PC-3 (cell line): ENCODE measurements around the gene ZC3H4.

Source experiments
- EZH2 ChIP-seq: fragments of 300-600 bp; sonication (generic); IDR thresholded peaks from one replicate; pipeline ENCODE4 v1.6.1; 2017; ENCODE audit warnings: antibody characterized with exemption, mild to moderate bottlenecking, low read length; ENCODE audit not compliant: unreplicated experiment
- EZH2phosphoT487 ChIP-seq: fragments of 300-600 bp; sonication (generic); IDR thresholded peaks from 2 replicates; pipeline ENCODE4 v1.6.1; 2018; ENCODE audit warnings: mild to moderate bottlenecking, antibody characterized with exemption, low read length, borderline replicate concordance
- TF ChIP-seq, protein P1 (sequence below): fragments of 300-600 bp; sonication (generic); conservative IDR thresholded peaks from 2 replicates; pipeline ENCODE4 v1.5.1; 2017; ENCODE audit warnings: antibody characterized with exemption, low read depth, mild to moderate bottlenecking, low read length

DNA sequence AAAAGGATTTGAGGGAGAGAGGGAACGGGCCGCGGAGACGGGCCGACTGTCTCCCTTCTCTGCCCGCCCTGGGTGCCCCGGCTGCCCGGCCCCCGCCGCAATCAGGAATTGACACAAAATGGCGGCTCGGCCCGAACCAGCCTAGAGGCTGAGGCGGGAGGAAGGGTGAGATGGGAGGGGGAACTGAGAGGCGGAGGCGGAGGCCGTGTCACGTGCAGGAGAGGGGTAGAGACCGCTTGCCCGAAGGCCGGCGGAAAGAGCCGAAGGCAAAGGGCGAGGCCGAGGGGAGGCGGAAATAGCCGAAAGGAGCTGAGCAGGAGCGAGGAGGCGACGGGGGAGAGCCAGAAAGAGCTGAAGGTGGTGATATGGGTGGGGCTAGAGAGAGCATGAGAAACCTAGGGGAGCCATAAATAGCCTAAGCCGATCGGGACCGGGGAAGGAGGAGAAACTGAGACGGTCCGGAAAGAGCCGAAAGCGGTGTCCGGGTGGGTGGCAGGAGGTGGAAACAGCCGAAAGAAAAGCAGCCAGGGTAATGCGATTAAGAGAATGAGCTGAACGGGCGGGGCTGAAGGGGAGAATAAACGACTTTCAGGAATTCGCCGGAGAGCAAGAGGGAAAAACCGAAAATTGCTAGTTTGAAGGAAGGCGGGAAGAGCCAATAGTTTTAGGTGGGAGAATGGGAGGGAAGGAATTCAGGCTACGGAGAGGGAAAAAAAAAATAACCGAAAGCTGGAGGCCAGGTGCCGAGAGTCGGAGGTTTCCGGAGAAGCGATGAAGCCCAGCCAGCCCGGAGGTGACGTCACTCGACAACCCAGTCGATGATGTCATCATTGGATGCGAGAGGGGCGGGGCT, at the start of gene ZC3H4:
- TF ChIP-seq, protein P1, sequence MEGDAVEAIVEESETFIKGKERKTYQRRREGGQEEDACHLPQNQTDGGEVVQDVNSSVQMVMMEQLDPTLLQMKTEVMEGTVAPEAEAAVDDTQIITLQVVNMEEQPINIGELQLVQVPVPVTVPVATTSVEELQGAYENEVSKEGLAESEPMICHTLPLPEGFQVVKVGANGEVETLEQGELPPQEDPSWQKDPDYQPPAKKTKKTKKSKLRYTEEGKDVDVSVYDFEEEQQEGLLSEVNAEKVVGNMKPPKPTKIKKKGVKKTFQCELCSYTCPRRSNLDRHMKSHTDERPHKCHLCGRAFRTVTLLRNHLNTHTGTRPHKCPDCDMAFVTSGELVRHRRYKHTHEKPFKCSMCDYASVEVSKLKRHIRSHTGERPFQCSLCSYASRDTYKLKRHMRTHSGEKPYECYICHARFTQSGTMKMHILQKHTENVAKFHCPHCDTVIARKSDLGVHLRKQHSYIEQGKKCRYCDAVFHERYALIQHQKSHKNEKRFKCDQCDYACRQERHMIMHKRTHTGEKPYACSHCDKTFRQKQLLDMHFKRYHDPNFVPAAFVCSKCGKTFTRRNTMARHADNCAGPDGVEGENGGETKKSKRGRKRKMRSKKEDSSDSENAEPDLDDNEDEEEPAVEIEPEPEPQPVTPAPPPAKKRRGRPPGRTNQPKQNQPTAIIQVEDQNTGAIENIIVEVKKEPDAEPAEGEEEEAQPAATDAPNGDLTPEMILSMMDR = no peak
- TF ChIP-seq EZH2phosphoT487 (no peak), EZH2 (no peak)
